HG03095 (cell line): ENCODE results near the gene ZNF335.

ENCODE experiments used
- ATAC-seq: cut with Tn5 transposase; IDR thresholded peaks from one replicate; pipeline ENCODE4 v1.9.1; 2021; ENCODE audit warnings: moderate library complexity; ENCODE audit not compliant: unreplicated experiment

Gene ZNF335

GRCh38 chr20:45971675-45972499 lies at the start of gene ZNF335:
ZNF335 (minus strand) TSS chr20:45972203; CDS start chr20:45971410, 793 bp downstream.
- peak; percentile 49 for ATAC-seq

GRCh38 chr20:46020555-46020954 lies 48.6 kb upstream of the ZNF335 start:
- no peak for ATAC-seq

GRCh38 chr20:46018611-46019010 lies 46.6 kb upstream of the ZNF335 start:
- no peak for ATAC-seq

- no peak for ATAC-seq
These were observed 46.1 kb upstream of the ZNF335 start for GRCh38 chr20:46018112-46018511.

GRCh38 chr20:46017272-46017671 lies 45.3 kb upstream of the ZNF335 start:
- ATAC-seq, result no peak

- ATAC-seq, result no peak
These were observed 42.8 kb upstream of the ZNF335 start for GRCh38 chr20:46014517-46015396.

- peak; percentile 73 for ATAC-seq
These were observed 42.0 kb upstream of the ZNF335 start for GRCh38 chr20:46013829-46014516.

GRCh38 chr20:46013322-46013828 lies 41.4 kb upstream of the ZNF335 start:
- no peak for ATAC-seq

- no peak for ATAC-seq
These were observed 40.9 kb upstream of the ZNF335 start for GRCh38 chr20:46012921-46013320.

- ATAC-seq, result no peak
These were observed 39.9 kb upstream of the ZNF335 start for GRCh38 chr20:46011631-46012482.

- no peak for ATAC-seq
These were observed 38.7 kb upstream of the ZNF335 start for GRCh38 chr20:46010491-46011391.

GRCh38 chr20:46009816-46010215 lies 37.8 kb upstream of the ZNF335 start:
- ATAC-seq, result no peak

GRCh38 chr20:46007671-46008070 lies 35.7 kb upstream of the ZNF335 start:
- no peak for ATAC-seq

GRCh38 chr20:46006964-46007363 lies 35.0 kb upstream of the ZNF335 start:
- no peak for ATAC-seq

- ATAC-seq, result no peak
These were observed 34.2 kb upstream of the ZNF335 start for GRCh38 chr20:46006022-46006705.

- ATAC-seq, result no peak
These were observed 33.0 kb upstream of the ZNF335 start for GRCh38 chr20:46004889-46005473.

GRCh38 chr20:46004187-46004586 lies 32.2 kb upstream of the ZNF335 start:
- no peak for ATAC-seq

GRCh38 chr20:46002008-46002407 lies 30.0 kb upstream of the ZNF335 start:
- ATAC-seq, result no peak
